ENCODE measurements around the gene CD52. TPM values are rescaled to one million over a fixed set of nuclear protein-coding genes. Genes with fewer than 3 reads are reported as not detected.

Gene CD52
- total and polyA plus RNA-seq, 2 of the 13 experiments (the other 11 are each of a cell fraction or from before 2014, with no cell fraction given) = 0.32 TPM; not detected in 1

GRCh38 chr1:26306290-26307229 is 11.2 kb upstream of the CD52 start, which contains the start of gene UBXN11 (continued):
- no peak for TF ChIP-seq ZXDC (CRISPR knock-in tag; IDR thresholded peaks at IDR 0.05)
- no peak for TF ChIP-seq TEAD3 (CRISPR knock-in tag; optimal IDR thresholded peaks at IDR 0.05; ENCODE audit: borderline replicate concordance)
- no peak for TF ChIP-seq JUN (CRISPR knock-in tag; IDR thresholded peaks at IDR 0.05)
- peak; percentile 78 for TF ChIP-seq SP2 (CRISPR knock-in tag; IDR thresholded peaks at IDR 0.05)
- peak; percentile 66 for TF ChIP-seq ZNF687 (CRISPR knock-in tag; IDR thresholded peaks at IDR 0.05)
- TF ChIP-seq MAF1 (CRISPR knock-in tag; IDR thresholded peaks at IDR 0.05; ENCODE audit: borderline replicate concordance) = 0 out of 2 replicates have a peak, but pooled peaks have one; percentile 24
- TF ChIP-seq SNAPC2 (CRISPR knock-in tag; IDR thresholded peaks at IDR 0.05) = peak; percentile 79; the same call in 1 of the 2 replicates
- TF ChIP-seq SETDB1 (CRISPR knock-in tag; IDR thresholded peaks at IDR 0.05; ENCODE audit: borderline replicate concordance) = no peak
- TF ChIP-seq TSC22D2 (CRISPR knock-in tag; IDR thresholded peaks at IDR 0.05; ENCODE audit: borderline replicate concordance) = no peak
- TF ChIP-seq SP4 (CRISPR knock-in tag; IDR thresholded peaks at IDR 0.05) = peak; percentile 62
- no peak for TF ChIP-seq ZNF597 (CRISPR knock-in tag; IDR thresholded peaks at IDR 0.05)
- no peak for TF ChIP-seq HNRNPK (IDR thresholded peaks at IDR 0.05; ENCODE audit: low read depth, low read length, poor library complexity, severe bottlenecking)
- TF ChIP-seq RARA (CRISPR knock-in tag; IDR thresholded peaks at IDR 0.05) = no peak
- TF ChIP-seq ZNF629 (CRISPR knock-in tag; conservative IDR thresholded peaks at IDR 0.05) = no peak
- TF ChIP-seq NFKB2 (CRISPR knock-in tag; IDR thresholded peaks at IDR 0.05; ENCODE audit: borderline replicate concordance) = no peak
- TF ChIP-seq ZNF256 (CRISPR knock-in tag; conservative IDR thresholded peaks at IDR 0.05) = no peak
- TF ChIP-seq BCL3 (CRISPR knock-in tag; IDR thresholded peaks at IDR 0.05) = no peak
- TF ChIP-seq EP300 (IDR thresholded peaks at IDR 0.05; ENCODE audit: low read depth in 2 of 2, low read length in 2 of 2) = no peak
- no peak for TF ChIP-seq EP300 (CRISPR knock-in tag; IDR thresholded peaks at IDR 0.05; ENCODE audit: borderline replicate concordance)
- peak; percentile 61; the same call in 1 of the 2 replicates for TF ChIP-seq ZNF350 (CRISPR knock-in tag; IDR thresholded peaks at IDR 0.05; ENCODE audit: borderline replicate concordance, low read depth)

All from HepG2 (cell line).